ENCODE data around the gene SH2D3A. TPM values are rescaled to one million over a fixed set of nuclear protein-coding genes. Genes with fewer than 3 reads are reported as not detected.
"Not testable (repeated sequence)": the region's sequence is repeated elsewhere in the genome, so short reads cannot be mapped to it uniquely, and the experiment has no call there.

SH2D3A gene
- total and polyA plus RNA-seq, 7 donors, result 0.66 to 42.7 (median 26.9) TPM; not detected in 3

GRCh38 chr19:6774821-6775707 is 7.8 kb upstream of the SH2D3A start:
- no peak for DNase-seq
- H3K27me3 ChIP-seq, result peaks cover 0 to 13% (median 5%) of the 10 kb centered on the region in 3 donors

GRCh38 chr19:6773323-6773931 is 6.2 kb upstream of the SH2D3A start:
- intact Hi-C loops (cut with DNase I), result no loop called here
- DNase-seq, result no peak
- H3K27me3 ChIP-seq, result peaks cover 0 to 14% (median 12%) of the 10 kb centered on the region in 3 donors
- no peaks in the 10 kb centered on the region for H3K9me3 ChIP-seq
- peak overlapping the region in 2 of 4 donors; percentile 31 to 37 for H3K27ac ChIP-seq
- no peaks in the 10 kb centered on the region for H3K4me1 ChIP-seq
- TF ChIP-seq CTCF (IDR thresholded peaks at IDR 0.05), result no peak
- no peak for TF ChIP-seq POLR2AphosphoS5 (IDR thresholded peaks at IDR 0.05)
- TF ChIP-seq POLR2A (IDR thresholded peaks at IDR 0.05), result no peak
- TF ChIP-seq EP300 (IDR thresholded peaks at IDR 0.05), result no peak
- H3K36me3 ChIP-seq, result no peaks in the 10 kb centered on the region
- H3K4me3 ChIP-seq, result peak overlapping the region in 3 of 4 donors; percentile 32 to 46 (median 40)
- WGBS, 2 donors, result 27 to 46% methylated on average over 8 of the region's 8 CpGs

More at GRCh38 chr19:6774821-6775707, 7.8 kb upstream of the SH2D3A start:
- no peak for TF ChIP-seq POLR2AphosphoS5 (IDR thresholded peaks at IDR 0.05)
- TF ChIP-seq CTCF (IDR thresholded peaks at IDR 0.05), result no peak
- TF ChIP-seq EP300 (IDR thresholded peaks at IDR 0.05), result no peak
- no peak for TF ChIP-seq POLR2A (IDR thresholded peaks at IDR 0.05)
- H3K4me1 ChIP-seq, result no peaks in the 10 kb centered on the region
- no peak overlapping the region for H3K4me3 ChIP-seq
- intact Hi-C loops (cut with DNase I), result no loop called here
- no peak overlapping the region for H3K27ac ChIP-seq
- 73 to 83% methylated on average over 11 of the region's 11 CpGs for WGBS, 2 donors
- H3K9me3 ChIP-seq, result no peaks in the 10 kb centered on the region
- H3K36me3 ChIP-seq, result no peaks in the 10 kb centered on the region

GRCh38 chr19:6772866-6773322 is 5.7 kb upstream of the SH2D3A start:
- no peak for TF ChIP-seq EP300 (IDR thresholded peaks at IDR 0.05)
- TF ChIP-seq CTCF (IDR thresholded peaks at IDR 0.05), result no peak
- no peak for TF ChIP-seq POLR2A (IDR thresholded peaks at IDR 0.05)
- TF ChIP-seq POLR2AphosphoS5 (IDR thresholded peaks at IDR 0.05), result no peak
- Histone ChIP-seq H3K36me3 (no peaks in the 10 kb centered on the region), H3K4me1 (peaks cover 0 to under 1% (median under 1%) of the 10 kb centered on the region in 4 donors), H3K27ac (peak overlapping the region in 3 of 4 donors; percentile 27 to 37 (median 31)), H3K9me3 (no peaks in the 10 kb centered on the region), H3K4me3 (peak overlapping the region in 3 of 4 donors; percentile 32 to 46 (median 40)), H3K27me3 (peaks cover 2 to 19% (median 18%) of the 10 kb centered on the region in 3 donors)
- 20 to 37% methylated on average over 14 of the region's 14 CpGs for WGBS, 2 donors
- intact Hi-C loops (cut with DNase I), result no loop called here
- DNase-seq, result no peak

- peaks cover 7 to 25% (median 24%) of the 10 kb centered on the region in 3 donors for H3K27me3 ChIP-seq
- H3K27ac ChIP-seq, result peak within 1 kb of the TSS in 3 of 4 donors; percentile 27 to 37 (median 31)
- H3K4me1 ChIP-seq, result peaks cover 0 to 7% (median 6%) of the 10 kb centered on the region in 4 donors
- no peaks in the 10 kb centered on the region for H3K36me3 ChIP-seq
- no peak for TF ChIP-seq POLR2A (IDR thresholded peaks at IDR 0.05)
- TF ChIP-seq POLR2AphosphoS5 (IDR thresholded peaks at IDR 0.05), result peak in 2 of 4 donors; percentile 15 to 38
- TF ChIP-seq CTCF (IDR thresholded peaks at IDR 0.05), result no peak
- peak within 1 kb of the TSS in 3 of 4 donors; percentile 32 to 46 (median 40) for H3K4me3 ChIP-seq
- WGBS, 2 donors, result 18 to 34% methylated on average over 25 of the region's 25 CpGs
- no peak for DNase-seq
- no peaks in the 10 kb centered on the region for H3K9me3 ChIP-seq
- intact Hi-C loops (cut with DNase I), result no loop called here
These were observed 5.0 kb upstream of the SH2D3A start, which contains the start of gene VAV1 for GRCh38 chr19:6772028-6772865. TSS of gene VAV1 (plus strand) at chr19:6772708. CDS start at chr19:6772808, 100 bp downstream.

- Histone ChIP-seq H3K27me3 (peaks cover 12 to 32% (median 30%) of the 10 kb centered on the region in 3 donors), H3K4me1 (peaks cover 0 to 11% (median 10%) of the 10 kb centered on the region in 4 donors)
- intact Hi-C loops (cut with DNase I); H3K9me3 ChIP-seq; DNase-seq; H3K4me3 ChIP-seq; H3K36me3 ChIP-seq; H3K27ac ChIP-seq: not testable (repeated sequence)
- 87% methylated on average over 7 of the region's 7 CpGs for WGBS, 2 donors
These were observed 4.4 kb upstream of the SH2D3A start for GRCh38 chr19:6771648-6772027.
